HEK293 (cell line): ENCODE results near the gene IGF2BP2.
"Not testable (repeated sequence)": the region's sequence is repeated elsewhere in the genome, so short reads cannot be mapped to it uniquely, and the experiment has no call there.

Experiments used
- CTCF ChIA-PET: fragments of 350-600 bp; formaldehyde crosslinking; extraction: SDS; loops from one replicate; lab custom pipeline; 2021; ENCODE audit warnings: antibody characterized with exemption; lab: Yijun Ruan, JAX
- POLR2A ChIA-PET: fragments of 300-600 bp; formaldehyde crosslinking; extraction: SDS; loops from one replicate; lab custom pipeline; 2020; ENCODE audit warnings: antibody characterized with exemption, inconsistent platforms; lab: Yijun Ruan, JAX
- H3K27ac ChIP-seq: fragments of 200-500 bp; sonication (Bioruptor generic); 2 replicates; pipeline ENCODE4 v1.5.1; 2014; ENCODE audit warnings: low read depth, low read length, control low read depth, inconsistent platforms; ENCODE audit errors: extremely low read depth
- H3K36me3 ChIP-seq, 2 experiments: fragments of 200-500 bp in 1 of 2; sonication (Bioruptor generic) in 1 of 2; 1 replicate in 1 of 2; 2 replicates in 1 of 2; pipeline ENCODE4 v1.5.1; 2014 to 2017; ENCODE audit warnings: inconsistent platforms in 2 of 2, low read length in 2 of 2; ENCODE audit not compliant: control insufficient read depth in 2 of 2, insufficient read depth in 1 of 2
- H3K4me1 ChIP-seq: fragments of 200-500 bp; sonication (Bioruptor generic); 2 replicates; pipeline ENCODE4 v1.5.1; 2014; ENCODE audit warnings: mild to moderate bottlenecking, low read length, inconsistent platforms; ENCODE audit not compliant: control insufficient read depth, insufficient read depth
- H3K4me3 ChIP-seq: 2 replicates; pipeline ENCODE4 v1.5.1; 2011; ENCODE audit warnings: low read depth, mild to moderate bottlenecking, control low read depth, low read length, moderate library complexity
- H3K9me3 ChIP-seq: fragments of 200-500 bp; sonication (Bioruptor generic); 2 replicates; pipeline ENCODE4 v1.5.1; 2014; ENCODE audit warnings: low read depth, low read length, inconsistent platforms; ENCODE audit not compliant: control insufficient read depth, insufficient read depth
- BCL6B ChIP-seq: fragments of 450-650 bp; formaldehyde crosslinking; IDR thresholded peaks from 2 replicates; pipeline ENCODE4 v1.5.1; 2017; ENCODE audit warnings: missing biosample characterization, missing genetic modification characterization
- FEZF1 ChIP-seq: fragments of 450-650 bp; formaldehyde crosslinking; IDR thresholded peaks from 2 replicates; pipeline ENCODE4 v1.5.1; 2016; ENCODE audit warnings: missing biosample characterization, missing genetic modification characterization
- GFI1B ChIP-seq: fragments of 450-650 bp; formaldehyde crosslinking; IDR thresholded peaks from 2 replicates; pipeline ENCODE4 v1.5.1; 2016; ENCODE audit warnings: missing biosample characterization, missing genetic modification characterization
- GLI4 ChIP-seq: fragments of 450-650 bp; formaldehyde crosslinking; IDR thresholded peaks from 2 replicates; pipeline ENCODE4 v1.5.1; 2016; ENCODE audit warnings: missing biosample characterization, missing genetic modification characterization
- ZEB2 ChIP-seq: fragments of 450-650 bp; formaldehyde crosslinking; IDR thresholded peaks from 2 replicates; pipeline ENCODE4 v1.5.1; 2016; ENCODE audit warnings: missing biosample characterization, missing genetic modification characterization
- ZFP3 ChIP-seq: fragments of 450-650 bp; formaldehyde crosslinking; IDR thresholded peaks from 2 replicates; pipeline ENCODE4 v1.5.1; 2016; ENCODE audit warnings: low read depth, missing biosample characterization, missing genetic modification characterization
- ZNF23 ChIP-seq: fragments of 450-650 bp; formaldehyde crosslinking; IDR thresholded peaks from 2 replicates; pipeline ENCODE4 v1.5.1; 2016; ENCODE audit warnings: missing biosample characterization, missing genetic modification characterization, borderline replicate concordance
- ZNF274 ChIP-seq, 2 experiments: fragments of 200-500 bp in 1 of 2; fragments of 450-650 bp in 1 of 2; sonication (Bioruptor generic) in 1 of 2; formaldehyde crosslinking in 1 of 2; IDR thresholded peaks; 2 replicates each; pipeline versions ENCODE4 v1.5.1 to v1.6.1; 2014 to 2016; ENCODE audit warnings: borderline replicate concordance in 1 of 2, inconsistent platforms in 1 of 2, low read length in 1 of 2, missing biosample characterization in 1 of 2, missing genetic modification characterization in 1 of 2
- ZNF302 ChIP-seq: fragments of 450-650 bp; formaldehyde crosslinking; IDR thresholded peaks from 2 replicates; pipeline ENCODE4 v1.5.1; 2016; ENCODE audit warnings: missing biosample characterization, missing genetic modification characterization, low read depth
- ZNF394 ChIP-seq: fragments of 450-650 bp; formaldehyde crosslinking; IDR thresholded peaks from 2 replicates; pipeline ENCODE4 v1.5.1; 2016; ENCODE audit warnings: missing biosample characterization, missing genetic modification characterization, mild to moderate bottlenecking, moderate library complexity, borderline replicate concordance
- ZNF48 ChIP-seq: fragments of 450-650 bp; formaldehyde crosslinking; IDR thresholded peaks from 2 replicates; pipeline ENCODE4 v1.5.1; 2016; ENCODE audit warnings: missing biosample characterization, missing genetic modification characterization
- ZNF529 ChIP-seq: fragments of 450-650 bp; formaldehyde crosslinking; IDR thresholded peaks from 2 replicates; pipeline ENCODE4 v1.5.1; 2017; ENCODE audit warnings: missing genetic modification characterization, missing biosample characterization; ENCODE audit not compliant: insufficient replicate concordance
- ZNF530 ChIP-seq: fragments of 450-650 bp; formaldehyde crosslinking; IDR thresholded peaks from 2 replicates; pipeline ENCODE4 v1.5.1; 2016; ENCODE audit warnings: low read depth, missing biosample characterization, missing genetic modification characterization
- ZNF585B ChIP-seq: fragments of 450-650 bp; formaldehyde crosslinking; IDR thresholded peaks from 2 replicates; pipeline ENCODE4 v1.5.1; 2016; ENCODE audit warnings: missing biosample characterization, missing genetic modification characterization
- ZNF664 ChIP-seq: fragments of 450-650 bp; formaldehyde crosslinking; IDR thresholded peaks from 2 replicates; pipeline ENCODE4 v1.5.1; 2016; ENCODE audit warnings: missing biosample characterization, missing genetic modification characterization
- ZNF707 ChIP-seq: fragments of 450-650 bp; formaldehyde crosslinking; IDR thresholded peaks from 2 replicates; pipeline ENCODE4 v1.5.1; 2016; ENCODE audit warnings: missing biosample characterization, missing genetic modification characterization
- ZSCAN16 ChIP-seq: fragments of 450-650 bp; formaldehyde crosslinking; IDR thresholded peaks from 2 replicates; pipeline ENCODE4 v1.5.1; 2016; ENCODE audit warnings: missing biosample characterization, missing genetic modification characterization
- TF ChIP-seq, protein P1 (sequence below): fragments of 450-650 bp; formaldehyde crosslinking; IDR thresholded peaks from 2 replicates; pipeline ENCODE4 v1.5.1; 2016; ENCODE audit warnings: missing biosample characterization, missing genetic modification characterization

IGF2BP2 gene

GRCh38 chr3:185639632-185640206 lies 185.1 kb downstream of the IGF2BP2 start:
- ChIA-PET CTCF (no interaction called here), POLR2A (no interaction called here)
- Histone ChIP-seq H3K4me1 (no peaks in the 10 kb centered on the region), H3K36me3 (peaks cover 0 to 11% of the 10 kb centered on the region in 2 experiments; a peak in 1 of 3 replicates), H3K27ac (no peak overlapping the region), H3K4me3 (no peak overlapping the region), H3K9me3 (no peaks in the 10 kb centered on the region)
- TF ChIP-seq BCL6B (tag by site-specific recombination) (no peak), ZNF394 (tag by site-specific recombination) (no peak), FEZF1 (tag by site-specific recombination) (no peak), ZNF664 (tag by site-specific recombination) (no peak), ZNF48 (no peak), ZNF707 (tag by site-specific recombination) (no peak), ZNF529 (tag by site-specific recombination) (no peak), GLI4 (tag by site-specific recombination) (no peak), ZFP3 (tag by site-specific recombination) (no peak), ZNF585B (no peak), GFI1B (no peak), ZSCAN16 (no peak), ZNF274 (IDR thresholded peaks at IDR 0.05; ENCODE audit: low read length) (no peak), ZNF274 (tag by site-specific recombination; IDR thresholded peaks at IDR 0.05; ENCODE audit: borderline replicate concordance) (no peak), ZNF23 (tag by site-specific recombination) (no peak), ZNF302 (tag by site-specific recombination) (no peak), ZEB2 (tag by site-specific recombination) (no peak)
- TF ChIP-seq, protein P1, sequence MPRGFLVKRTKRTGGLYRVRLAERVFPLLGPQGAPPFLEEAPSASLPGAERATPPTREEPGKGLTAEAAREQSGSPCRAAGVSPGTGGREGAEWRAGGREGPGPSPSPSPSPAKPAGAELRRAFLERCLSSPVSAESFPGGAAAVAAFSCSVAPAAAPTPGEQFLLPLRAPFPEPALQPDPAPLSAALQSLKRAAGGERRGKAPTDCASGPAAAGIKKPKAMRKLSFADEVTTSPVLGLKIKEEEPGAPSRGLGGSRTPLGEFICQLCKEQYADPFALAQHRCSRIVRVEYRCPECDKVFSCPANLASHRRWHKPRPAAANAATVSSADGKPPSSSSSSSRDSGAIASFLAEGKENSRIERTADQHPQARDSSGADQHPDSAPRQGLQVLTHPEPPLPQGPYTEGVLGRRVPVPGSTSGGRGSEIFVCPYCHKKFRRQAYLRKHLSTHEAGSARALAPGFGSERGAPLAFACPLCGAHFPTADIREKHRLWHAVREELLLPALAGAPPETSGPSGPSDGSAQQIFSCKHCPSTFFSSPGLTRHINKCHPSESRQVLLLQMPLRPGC: no peak

- H3K36me3 ChIP-seq, CTCF ChIA-PET, H3K4me3 ChIP-seq, H3K9me3 ChIP-seq, POLR2A ChIA-PET, H3K27ac ChIP-seq, H3K4me1 ChIP-seq: not testable (repeated sequence)
Measured at GRCh38 chr3:185638651-185639050, 186.2 kb downstream of the IGF2BP2 start.

- H3K9me3 ChIP-seq: no peaks in the 10 kb centered on the region
- no peaks in the 10 kb centered on the region for H3K4me1 ChIP-seq
- no peak for TF ChIP-seq ZNF530
- H3K27ac ChIP-seq: no peak overlapping the region
- H3K36me3 ChIP-seq: peaks cover 0 to 5% of the 10 kb centered on the region in 2 experiments; a peak in 1 of 3 replicates
- H3K4me3 ChIP-seq: no peak overlapping the region
- ChIA-PET POLR2A (no interaction called here), CTCF (no interaction called here)
Measured at GRCh38 chr3:185637388-185637787, 187.5 kb downstream of the IGF2BP2 start.
